Ovary (tissue), 9 donors: ENCODE results near the gene IGFLR1. TPM values are rescaled to one million over a fixed set of nuclear protein-coding genes. Genes with fewer than 3 reads are reported as not detected.

Experiments
- DNase-seq, 5 donors: peaks; one replicate each; pipeline ENCODE4 v3.0.0-alpha.2; 2019 to 2020
- H3K27ac ChIP-seq, 2 donors: fragments of 200-600 bp; one replicate each; pipeline versions ENCODE4 v1.5.1 to v1.8.0; 2019 to 2022
- H3K27me3 ChIP-seq: fragments of 200-600 bp; one replicate; pipeline ENCODE4 v1.8.0; 2022
- H3K36me3 ChIP-seq: fragments of 200-600 bp; sonication (generic); one replicate; pipeline ENCODE4 v1.5.1; 2019
- H3K4me1 ChIP-seq: one replicate; pipeline ENCODE4 v1.8.1; 2013; ENCODE audit warnings: mild to moderate bottlenecking, moderate library complexity; ENCODE audit not compliant: insufficient read depth
- H3K4me3 ChIP-seq: fragments of 200-600 bp; sonication (generic); one replicate; pipeline ENCODE4 v1.5.1; 2017
- H3K9me3 ChIP-seq, 2 donors: fragments of 200-600 bp in 1 of 2; sonication (generic) in 1 of 2; one replicate each; pipeline versions ENCODE4 v1.5.1 to v1.8.1; 2013 to 2019; ENCODE audit warnings: mild to moderate bottlenecking in 1 of 2, moderate library complexity in 1 of 2
- CTCF ChIP-seq, 3 donors: fragments of 450-650 bp in 2 of 3; fragments of 200-600 bp in 1 of 3; IDR thresholded peaks; one replicate each; pipeline versions ENCODE4 v1.5.1 to v1.8.0; 2016 to 2022; ENCODE audit warnings: antibody characterized with exemption in 3 of 3, mild to moderate bottlenecking in 1 of 3
- EP300 ChIP-seq: sonication (generic); formaldehyde crosslinking; IDR thresholded peaks from one replicate; pipeline ENCODE4 v1.6.1; 2017; ENCODE audit warnings: antibody characterized with exemption
- POLR2A ChIP-seq: fragments of 450-650 bp; IDR thresholded peaks from one replicate; pipeline ENCODE4 v1.6.1; 2017; ENCODE audit warnings: antibody characterized with exemption, mild to moderate bottlenecking, moderate library complexity
- WGBS, 3 donors: extraction: QIAGEN DNeasy Blood & Tissue Kit in 1 of 3; methylation state at CpG; one replicate each; pipeline versions ENCODE4 v1.1.5 to v1.1.7; 2013 to 2017; 5-methylcytosine and 5-hydroxymethylcytosine counted together
- intact Hi-C, 4 donors: fragments of 100-400 bp; cut with DNase I; formaldehyde crosslinking; loops; one replicate each; pipeline versions ENCODE4 v1.11.0 to v1.15.1; 2022 to 2023
- polyA plus RNA-seq, 2 donors: library from polyadenylated mRNA; stranded (reverse); fragments of 200-250 nt in 1 of 2; fragments of 350-450 nt in 1 of 2; fragmentation: Illumina TruSeq in 1 of 2; extraction: RNeasy Lipid Tissue Mini Kit (QIAGEN cat#74804) in 1 of 2; gene quantifications; one replicate each; pipeline ENCODE4 v1.2.3, GENCODE V29; 2013 to 2014
- total RNA-seq, 7 donors: library from RNA; depleted of rRNA in 2 of 7; stranded (reverse); fragments of >200 nt in 2 of 7; fragmentation: NEBNext Ultra II Directional in 3 of 7; extraction: Animal tissue kit (Norgen Biotek cat#: 25700) in 3 of 7; gene quantifications; one replicate each; pipeline versions ENCODE4 v1.1.0 to v1.2.4, GENCODE V29; 2016 to 2023
- donor health status: DM: no; HTN: no; CAD: no; lungs with moderate emphysema.
- donor health status: DM: no; HTN: no; CAD: no.
- donor health status: Bipolar disorder and iron deficiency.
- donor health status: DM: yes; HTN: yes; CAD: no.
- donor health status: DM: no; HTN: no; CAD: no.
- donor health status: DM: yes; HTN: yes; CAD: no.

Gene IGFLR1
- total and polyA plus RNA-seq, 9 donors = 0.93 to 12.8 (median 7.6) TPM

GRCh38 chr19:35780058-35780457 is 37.8 kb upstream of the IGFLR1 start:
- Histone ChIP-seq H3K9me3 (no peaks in the 10 kb centered on the region), H3K27ac (no peak overlapping the region), H3K4me3 (no peak overlapping the region), H3K4me1 (peaks cover 3% of the 10 kb centered on the region), H3K27me3 (no peaks in the 10 kb centered on the region), H3K36me3 (no peaks in the 10 kb centered on the region)
- intact Hi-C loops = loop anchor here in 1 of 4 donors (10.0 kb wide), 1 partner anchor 145 kb away; no protein-coding TSS in a partner anchor
- TF ChIP-seq CTCF (IDR thresholded peaks at IDR 0.05) (no peak), POLR2A (no peak), EP300 (no peak)
- no peak for DNase-seq
- WGBS, 3 donors = 88 to 95% (median 93%) methylated on average over 16 of the region's 16 CpGs

GRCh38 chr19:35779033-35779432 is 36.8 kb upstream of the IGFLR1 start:
- Histone ChIP-seq H3K4me3 (no peak overlapping the region), H3K36me3 (no peaks in the 10 kb centered on the region), H3K9me3 (no peaks in the 10 kb centered on the region), H3K27ac (no peak overlapping the region), H3K4me1 (peaks cover 7% of the 10 kb centered on the region), H3K27me3 (no peaks in the 10 kb centered on the region)
- 87 to 89% (median 88%) methylated on average over 8 of the region's 8 CpGs for WGBS, 3 donors
- intact Hi-C loops = loop anchor here in 1 of 4 donors (5.0 kb wide), 1 partner anchor 153 kb away; no protein-coding TSS in a partner anchor
- no peak for DNase-seq
- TF ChIP-seq CTCF (IDR thresholded peaks at IDR 0.05) (no peak), EP300 (no peak), POLR2A (no peak)

- TF ChIP-seq EP300 (no peak), POLR2A (no peak), CTCF (IDR thresholded peaks at IDR 0.05) (no peak)
- WGBS, 3 donors = 86 to 91% (median 86%) methylated on average over 7 of the region's 7 CpGs
Observed at GRCh38 chr19:35777961-35778360, 35.7 kb upstream of the IGFLR1 start.

GRCh38 chr19:35777086-35777841 is 35.0 kb upstream of the IGFLR1 start:
- H3K27me3 ChIP-seq = no peaks in the 10 kb centered on the region
- WGBS, 3 donors = 61 to 69% (median 66%) methylated on average over 19 of the region's 19 CpGs
- intact Hi-C loops = loop anchor here in 1 of 4 donors (5.0 kb wide), 1 partner anchor 155 kb away; no protein-coding TSS in a partner anchor
- no peak for DNase-seq
- H3K4me3 ChIP-seq = no peak overlapping the region
- TF ChIP-seq POLR2A (no peak), CTCF (IDR thresholded peaks at IDR 0.05) (no peak), EP300 (no peak)
- H3K9me3 ChIP-seq = no peaks in the 10 kb centered on the region
- peaks cover 7% of the 10 kb centered on the region for H3K4me1 ChIP-seq
- H3K27ac ChIP-seq = no peak overlapping the region
- H3K36me3 ChIP-seq = no peaks in the 10 kb centered on the region

More at GRCh38 chr19:35777961-35778360, 35.7 kb upstream of the IGFLR1 start:
- no peak overlapping the region for H3K27ac ChIP-seq
- no peaks in the 10 kb centered on the region for H3K9me3 ChIP-seq
- intact Hi-C loops = loop anchor here in 1 of 4 donors (5.0 kb wide), 1 partner anchor 154 kb away; no protein-coding TSS in a partner anchor
- H3K4me1 ChIP-seq = peaks cover 7% of the 10 kb centered on the region
- no peaks in the 10 kb centered on the region for H3K36me3 ChIP-seq
- no peaks in the 10 kb centered on the region for H3K27me3 ChIP-seq
- H3K4me3 ChIP-seq = no peak overlapping the region
- DNase-seq = no peak
